Measurements from ENCODE around the gene OR6S1.

Gene OR6S1

GRCh38 chr14:20641591-20641990 lies at the start of gene OR6S1:
Gene OR6S1 (minus strand): TSS chr14:20641691. CDS start chr14:20641691, 0 bp downstream.
- DNase-seq (ENCODE audit: low read depth, low spot score): no peak

GRCh38 chr14:20690848-20691640 lies 49.6 kb upstream of the OR6S1 start:
- DNase-seq (ENCODE audit: low read depth, low spot score): peak; percentile 76

GRCh38 chr14:20688167-20688839 lies 46.8 kb upstream of the OR6S1 start, which contains the start of gene ANG:
Gene ANG (plus strand): TSS chr14:20688764. CDS start chr14:20693565, 4,801 bp downstream.
- DNase-seq (ENCODE audit: low read depth, low spot score): no peak

GRCh38 chr14:20687362-20688166 lies 46.1 kb upstream of the OR6S1 start:
- no peak for DNase-seq (ENCODE audit: low read depth, low spot score)

GRCh38 chr14:20686386-20687143 lies 45.1 kb upstream of the OR6S1 start:
- no peak for DNase-seq (ENCODE audit: low read depth, low spot score)

GRCh38 chr14:20684662-20685456 lies 43.4 kb upstream of the OR6S1 start:
- DNase-seq (ENCODE audit: low read depth, low spot score): no peak

- DNase-seq (ENCODE audit: low read depth, low spot score): peak; percentile 88
These were observed 42.6 kb upstream of the OR6S1 start, which contains the start of gene RNASE4 for GRCh38 chr14:20683891-20684661. Gene RNASE4 (plus strand): TSS chr14:20684560. CDS start chr14:20699372, 14,812 bp downstream.

- DNase-seq (ENCODE audit: low read depth, low spot score): peak; percentile 90
These were observed 41.8 kb upstream of the OR6S1 start for GRCh38 chr14:20683125-20683890.

- peak; percentile 93 for DNase-seq (ENCODE audit: low read depth, low spot score)
These were observed 41.1 kb upstream of the OR6S1 start for GRCh38 chr14:20682435-20683124.

- DNase-seq (ENCODE audit: low read depth, low spot score): no peak
These were observed 40.6 kb upstream of the OR6S1 start for GRCh38 chr14:20682127-20682434.

- DNase-seq (ENCODE audit: low read depth, low spot score): peak; percentile 90
These were observed 40.0 kb upstream of the OR6S1 start for GRCh38 chr14:20681348-20682126.

- no peak for DNase-seq (ENCODE audit: low read depth, low spot score)
These were observed 39.4 kb upstream of the OR6S1 start for GRCh38 chr14:20680843-20681347.

- no peak for DNase-seq (ENCODE audit: low read depth, low spot score)
These were observed 38.9 kb upstream of the OR6S1 start for GRCh38 chr14:20680363-20680762.

- no peak for DNase-seq (ENCODE audit: low read depth, low spot score)
These were observed 38.4 kb upstream of the OR6S1 start for GRCh38 chr14:20679907-20680306.

- DNase-seq (ENCODE audit: low read depth, low spot score): no peak
These were observed 34.6 kb upstream of the OR6S1 start for GRCh38 chr14:20676072-20676471.

GRCh38 chr14:20675669-20676068 lies 34.2 kb upstream of the OR6S1 start:
- DNase-seq (ENCODE audit: low read depth, low spot score): no peak

- DNase-seq (ENCODE audit: low read depth, low spot score): no peak
These were observed 30.2 kb upstream of the OR6S1 start for GRCh38 chr14:20671597-20672283.
